A172 (cell line): ENCODE measurements around the gene TSPAN2. TPM values are rescaled to one million over a fixed set of nuclear protein-coding genes. Genes with fewer than 3 reads are reported as not detected.
"Not testable (repeated sequence)": the region's sequence is repeated elsewhere in the genome, so short reads cannot be mapped to it uniquely, and the experiment has no call there.

Source experiments
- DNase-seq: peaks from one replicate; pipeline ENCODE4 v3.0.0-alpha.2; 2015; ENCODE audit warnings: low spot score
- total RNA-seq: library from RNA; depleted of rRNA; stranded (reverse); fragments of >200 nt; shearing (Covaris generic); gene quantifications from 2 replicates; pipeline ENCODE4 v1.2.3, GENCODE V29; 2014; rRNA removed

Gene TSPAN2
- total RNA-seq, 1 experiment from 2014 or later = 3.2 TPM

GRCh38 chr1:115036814-115037507 is 52.3 kb downstream of the TSPAN2 start:
- DNase-seq = no peak

DNA sequence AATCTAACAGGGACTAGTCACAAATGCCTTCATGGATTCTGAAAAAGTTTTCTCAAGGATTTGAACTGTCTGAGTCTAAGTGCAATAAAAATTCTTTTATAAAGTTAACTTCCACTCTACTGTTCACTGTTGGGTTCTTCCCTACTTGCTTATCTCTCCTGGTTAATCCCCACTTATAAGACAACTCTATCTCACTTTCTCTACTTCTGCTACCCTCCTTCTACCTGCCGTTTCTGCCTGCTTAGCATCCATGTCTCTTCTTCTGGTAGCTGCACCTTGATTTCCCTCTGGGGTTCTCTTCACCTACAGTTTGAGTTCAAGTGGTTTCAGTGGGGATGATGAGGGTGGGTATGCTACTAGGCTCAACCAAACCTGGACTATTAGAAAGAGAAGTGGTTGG is 53.7 kb downstream of the TSPAN2 start:
- no peak for DNase-seq

DNA sequence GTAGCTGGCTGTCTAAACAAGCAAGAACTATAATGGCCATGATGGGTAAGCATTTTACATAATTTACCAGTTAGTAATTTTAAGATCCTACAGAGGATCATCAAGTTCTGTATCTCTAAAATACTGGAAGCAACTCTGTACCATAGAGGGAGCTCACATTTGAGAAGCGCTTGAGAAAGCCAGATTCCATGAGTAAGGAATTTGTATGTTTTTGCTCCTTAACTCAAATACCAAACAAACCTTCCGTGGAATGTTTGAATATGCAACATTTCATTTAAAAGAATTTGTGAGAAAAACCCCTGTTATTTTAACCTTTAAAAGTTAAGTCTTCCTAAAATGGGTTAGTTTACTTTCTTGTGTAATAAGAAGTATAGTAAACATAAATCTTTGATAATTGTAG is 57.7 kb downstream of the TSPAN2 start:
- DNase-seq = no peak

DNA sequence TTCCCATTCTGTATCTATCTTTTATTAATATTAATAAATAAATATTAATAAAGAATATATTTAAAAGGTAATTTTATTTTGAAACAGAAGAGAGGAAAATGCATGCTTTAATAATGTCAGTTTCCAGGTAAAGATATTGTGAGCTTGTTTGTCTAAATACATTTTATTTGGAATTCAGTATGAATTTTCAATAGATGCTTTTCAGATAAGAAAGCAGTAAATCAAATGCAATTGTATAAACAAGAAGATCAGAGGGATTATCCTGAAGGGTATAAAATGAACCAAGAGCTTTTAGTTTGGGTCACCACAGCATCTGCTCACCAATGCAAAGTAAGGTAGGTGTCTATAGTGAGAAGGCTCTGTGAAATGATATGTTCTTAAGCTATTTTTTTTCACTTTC is 59.8 kb downstream of the TSPAN2 start, which contains the start of gene TSHB:
Gene TSHB, plus strand, starts transcription at position 301 of the 400 bp plus-strand sequence. CDS start 3,537 bp downstream, outside the sequence.
- DNase-seq = no peak

DNA sequence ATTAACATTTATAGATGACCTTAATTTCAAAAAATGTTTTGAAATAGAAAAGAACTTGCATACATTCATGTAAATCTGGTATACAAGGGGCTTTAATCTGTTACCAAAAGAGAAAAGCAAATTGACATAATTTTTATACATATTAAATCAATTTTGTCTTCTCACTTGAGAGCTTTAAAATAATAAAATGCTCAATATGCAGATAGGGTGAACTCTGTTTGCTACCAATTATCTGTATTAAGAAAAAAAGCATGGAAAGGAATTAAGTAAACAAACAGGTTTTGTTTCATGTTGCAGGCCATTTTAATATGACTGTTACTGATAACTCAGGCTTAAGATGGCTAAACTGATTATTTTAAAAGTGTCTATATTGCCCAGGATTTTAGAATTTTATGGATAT is 65.7 kb downstream of the TSPAN2 start:
- no peak for DNase-seq

GRCh38 chr1:115021145-115021544 is 68.2 kb downstream of the TSPAN2 start:
- no peak for DNase-seq

DNA sequence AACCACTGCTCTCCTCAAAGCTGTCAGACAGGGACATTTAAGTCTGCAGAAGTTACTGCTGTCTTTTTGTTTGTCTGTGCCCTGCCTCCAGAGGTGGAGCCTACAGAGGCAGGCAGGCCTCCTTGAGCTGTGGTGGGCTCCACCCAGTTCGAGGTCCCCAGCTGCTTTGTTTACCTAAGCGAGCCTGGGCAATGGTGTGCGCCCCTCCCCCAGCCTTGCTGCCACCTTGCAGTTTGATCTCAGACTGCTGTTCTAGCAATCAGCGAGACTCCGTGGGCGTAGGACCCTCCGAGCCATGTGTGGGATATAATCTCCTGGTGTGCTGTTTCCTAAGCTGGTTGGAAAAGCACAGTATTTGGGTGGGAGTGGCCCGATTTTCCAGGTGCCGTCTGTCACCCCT is 69.8 kb downstream of the TSPAN2 start:
- DNase-seq = not testable (repeated sequence)

GRCh38 chr1:115013792-115014191 is 75.5 kb downstream of the TSPAN2 start:
- no peak for DNase-seq

GRCh38 chr1:115012434-115012833 is 76.9 kb downstream of the TSPAN2 start:
- DNase-seq = no peak

DNA sequence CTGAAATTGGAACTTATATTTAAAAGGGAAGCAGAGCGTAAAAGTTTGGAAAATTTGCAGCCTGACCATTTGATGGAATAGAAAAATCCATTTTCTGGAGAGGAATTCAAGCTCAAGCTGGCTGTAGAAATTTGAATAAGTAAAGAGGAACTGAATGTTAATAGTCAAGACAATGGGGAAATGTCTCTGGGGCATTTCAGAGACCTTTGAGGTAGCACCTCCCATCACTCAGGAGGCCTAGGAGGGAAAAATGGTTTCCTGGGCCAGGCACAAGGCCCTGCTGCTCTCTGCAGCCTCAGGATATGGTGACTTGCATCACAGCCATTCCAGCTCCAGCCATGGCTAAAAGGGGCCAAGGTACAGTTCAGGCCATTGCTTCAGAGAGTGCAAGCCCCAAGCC is 77.3 kb downstream of the TSPAN2 start:
- DNase-seq = no peak

GRCh38 chr1:115006191-115006590 is 83.1 kb downstream of the TSPAN2 start:
- no peak for DNase-seq

Other genes starting within 250 kb of the TSPAN2 start
- gene SYCP1, start 234.6 kb downstream of the TSPAN2 start, total RNA-seq = not detected in 2 replicates
- gene TSHB, start 59.7 kb downstream of the TSPAN2 start, total RNA-seq = not detected in 2 replicates
- gene NGF, start 248.7 kb upstream of the TSPAN2 start, total RNA-seq = 1.7 and 2.8 TPM in 2 replicates